Thoracic aorta (tissue), 2 donors: ENCODE data around the gene PRLH. TPM values are rescaled to one million over a fixed set of nuclear protein-coding genes. Genes with fewer than 3 reads are reported as not detected.

Experiments
- ATAC-seq: fragments of 150-250 bp; one replicate; pipeline ENCODE4 v1.8.0; 2017; ENCODE audit warnings: low read depth; ENCODE audit not compliant: insufficient number of reproducible peaks, low FRiP score
- DNase-seq: peaks from one replicate; pipeline ENCODE4 v3.0.0-alpha.2; 2020; ENCODE audit warnings: low spot score
- H3K27ac ChIP-seq, 2 donors: fragments of 200-600 bp; sonication (generic); 1 replicate in 1 of 2; 2 replicates in 1 of 2; pipeline ENCODE4 v1.5.1; 2016; ENCODE audit warnings: mild to moderate bottlenecking in 2 of 2, moderate library complexity in 2 of 2
- H3K27me3 ChIP-seq: fragments of 200-600 bp; sonication (generic); replicated peaks from 2 replicates; pipeline ENCODE4 v1.6.0; 2016; ENCODE audit warnings: mild to moderate bottlenecking; ENCODE audit not compliant: insufficient read depth
- H3K36me3 ChIP-seq: fragments of 200-600 bp; sonication (generic); one replicate; pipeline ENCODE4 v1.5.1; 2016
- H3K4me1 ChIP-seq, 2 donors: fragments of 200-600 bp; sonication (generic); 1 replicate in 1 of 2; 2 replicates in 1 of 2; pipeline versions ENCODE4 v1.5.1 to v1.6.0; 2016; ENCODE audit warnings: low read depth in 2 of 2, mild to moderate bottlenecking in 1 of 2; ENCODE audit not compliant: control insufficient read depth in 1 of 2
- H3K4me3 ChIP-seq: fragments of 200-600 bp; sonication (generic); 2 replicates; pipeline ENCODE4 v1.5.1; 2016; ENCODE audit warnings: mild to moderate bottlenecking
- H3K9me3 ChIP-seq: fragments of 200-600 bp; sonication (generic); 2 replicates; pipeline ENCODE4 v1.5.1; 2016
- CTCF ChIP-seq: fragments of 200-600 bp; sonication (generic); IDR thresholded peaks from one replicate; pipeline ENCODE4 v1.5.1; 2019; ENCODE audit warnings: antibody characterized with exemption
- total RNA-seq, 2 donors: library from RNA; depleted of rRNA; stranded (reverse); fragments of >200 nt; gene quantifications; one replicate each; pipeline versions ENCODE4 v1.1.0 to v1.2.3, GENCODE V29; 2016

Gene PRLH
- total RNA-seq, 2 donors from 2014 or later: not detected

DNA sequence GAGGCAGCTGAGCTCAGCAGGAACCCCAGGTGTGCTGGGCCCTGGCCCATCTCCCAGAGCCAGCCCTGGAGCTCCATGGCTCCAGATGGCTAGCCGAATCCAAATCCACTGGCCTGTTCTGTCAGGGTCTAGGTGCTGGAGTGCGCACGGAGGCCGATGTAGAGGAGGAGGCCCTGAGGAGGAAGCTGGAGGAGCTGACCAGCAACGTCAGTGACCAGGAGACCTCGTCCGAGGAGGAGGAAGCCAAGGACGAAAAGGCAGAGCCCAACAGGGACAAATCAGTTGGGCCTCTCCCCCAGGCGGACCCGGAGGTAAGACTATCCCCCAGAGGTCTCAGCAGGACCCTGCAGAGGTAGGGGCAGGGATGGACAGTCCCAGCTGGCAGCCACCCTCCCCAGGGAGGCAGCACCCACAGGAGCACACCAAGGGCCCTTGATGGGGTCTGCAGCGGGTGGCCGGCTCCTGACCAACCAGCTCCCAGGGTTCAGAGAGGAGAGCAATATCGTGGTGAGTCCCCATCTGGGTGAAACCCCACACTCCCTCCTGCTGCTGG is 26.1 kb upstream of the PRLH start:
- no peaks in the 10 kb centered on the region for H3K4me1 ChIP-seq
- no peak overlapping the region for H3K4me3 ChIP-seq
- DNase-seq: no peak
- TF ChIP-seq CTCF: no peak
- H3K9me3 ChIP-seq: no peaks in the 10 kb centered on the region
- no peaks in the 10 kb centered on the region for H3K36me3 ChIP-seq
- H3K27ac ChIP-seq: no peak overlapping the region
- no peaks in the 10 kb centered on the region for H3K27me3 ChIP-seq
- ATAC-seq: no peak

DNA sequence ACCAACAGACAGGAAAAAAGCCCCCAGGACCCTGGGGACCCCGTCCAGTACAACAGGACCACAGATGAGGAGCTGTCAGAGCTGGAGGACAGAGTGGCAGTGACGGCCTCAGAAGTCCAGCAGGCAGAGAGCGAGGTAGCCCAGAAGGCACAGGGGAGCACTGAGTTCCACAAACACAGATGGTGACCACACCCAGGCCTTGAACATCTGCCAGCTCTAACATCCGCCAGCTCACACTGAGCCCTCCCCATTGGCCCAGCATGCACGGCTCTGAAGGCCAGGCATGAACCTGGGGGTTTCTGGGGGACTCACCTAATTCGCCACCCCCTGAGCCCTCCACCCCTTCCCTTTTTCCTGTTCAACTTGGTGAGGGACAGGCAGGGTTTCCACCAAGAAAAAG is 25.6 kb upstream of the PRLH start:
- no peak for ATAC-seq

DNA sequence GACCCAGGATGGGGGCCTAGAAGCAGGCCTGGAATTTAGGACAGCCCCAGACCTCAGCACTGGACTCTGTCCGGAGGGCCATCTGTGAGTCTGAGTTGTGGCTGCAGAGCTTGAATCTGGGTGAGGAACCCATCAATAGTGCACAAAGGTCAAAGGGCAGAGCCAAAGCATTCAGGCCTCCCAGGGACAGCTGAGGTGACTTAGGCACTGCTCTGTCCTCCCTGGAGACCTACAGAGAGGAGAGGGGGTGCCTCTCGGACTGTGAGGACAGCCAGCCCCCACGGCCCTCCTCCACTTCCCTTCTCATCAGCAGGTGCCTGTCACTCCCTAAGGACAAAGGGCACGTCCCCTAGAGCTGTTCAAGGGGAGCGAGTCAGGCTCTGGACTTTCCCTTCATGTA is 25.1 kb upstream of the PRLH start:
- no peak for TF ChIP-seq CTCF
- Histone ChIP-seq H3K4me1 (no peaks in the 10 kb centered on the region), H3K36me3 (no peaks in the 10 kb centered on the region), H3K4me3 (no peak overlapping the region), H3K27me3 (no peaks in the 10 kb centered on the region), H3K27ac (no peak overlapping the region), H3K9me3 (no peaks in the 10 kb centered on the region)
- no peak for DNase-seq
- ATAC-seq: no peak

More for the DNA sequence above, 25.6 kb upstream of the PRLH start:
- no peaks in the 10 kb centered on the region for H3K4me1 ChIP-seq
- H3K27ac ChIP-seq: no peak overlapping the region
- TF ChIP-seq CTCF: no peak
- H3K9me3 ChIP-seq: no peaks in the 10 kb centered on the region
- DNase-seq: no peak
- H3K36me3 ChIP-seq: no peaks in the 10 kb centered on the region
- no peaks in the 10 kb centered on the region for H3K27me3 ChIP-seq
- no peak overlapping the region for H3K4me3 ChIP-seq

DNA sequence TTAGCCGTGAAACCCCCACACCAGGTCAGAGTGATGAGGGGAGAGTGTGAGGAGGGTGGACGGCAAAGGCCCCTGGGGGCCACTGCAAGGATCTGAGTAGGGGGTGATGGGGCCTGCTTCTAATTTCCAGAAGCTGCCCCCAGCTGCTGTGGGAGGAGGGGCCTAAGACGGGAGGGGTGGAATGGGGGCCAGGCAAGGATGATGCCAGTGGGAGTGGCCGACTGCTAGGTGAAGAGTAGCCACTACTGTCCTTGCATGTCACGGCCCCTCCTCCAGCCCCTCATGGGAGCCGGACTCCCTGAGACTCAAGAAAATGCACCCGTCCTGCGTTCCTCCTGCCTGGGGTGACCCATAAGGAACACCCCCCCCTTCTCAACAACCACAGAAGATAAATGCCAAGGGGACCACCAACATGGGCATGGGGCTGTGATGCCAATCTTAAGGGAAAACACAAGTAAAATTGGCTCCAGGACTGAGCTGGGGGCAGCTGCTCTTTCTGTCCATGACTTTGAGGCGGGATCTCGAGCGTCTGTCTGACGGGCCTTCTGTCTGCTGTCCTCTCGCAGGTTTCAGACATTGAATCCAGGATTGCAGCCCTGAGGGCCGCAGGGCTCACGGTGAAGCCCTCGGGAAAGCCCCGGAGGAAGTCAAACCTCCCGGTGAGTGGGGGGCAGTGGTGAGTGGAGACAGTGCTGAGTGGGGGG is 24.2 kb upstream of the PRLH start:
- Histone ChIP-seq H3K36me3 (no peaks in the 10 kb centered on the region), H3K4me1 (no peaks in the 10 kb centered on the region), H3K27me3 (no peaks in the 10 kb centered on the region), H3K27ac (no peak overlapping the region), H3K9me3 (no peaks in the 10 kb centered on the region), H3K4me3 (no peak overlapping the region)
- DNase-seq (no peak), ATAC-seq (no peak)
- TF ChIP-seq CTCF: no peak

- Histone ChIP-seq H3K27ac (no peak overlapping the region), H3K4me1 (no peaks in the 10 kb centered on the region), H3K9me3 (no peaks in the 10 kb centered on the region), H3K27me3 (no peaks in the 10 kb centered on the region), H3K36me3 (no peaks in the 10 kb centered on the region), H3K4me3 (no peak overlapping the region)
- TF ChIP-seq CTCF: no peak
- ATAC-seq (no peak), DNase-seq (no peak)
Measured at GRCh38 chr2:237546040-237546875, 20.1 kb upstream of the PRLH start.
